NCI-H2171 treated with DMSO at 0.1 percent for 48 hours (cell line): Measurements from ENCODE around the gene OPRD1.
"Not testable (repeated sequence)": the region's sequence is repeated elsewhere in the genome, so short reads cannot be mapped to it uniquely, and the experiment has no call there.

Experiments
- DNase-seq: peaks from one replicate; lab custom pipeline; 2025; lab: John Stamatoyannopoulos, UW

Gene OPRD1

DNA sequence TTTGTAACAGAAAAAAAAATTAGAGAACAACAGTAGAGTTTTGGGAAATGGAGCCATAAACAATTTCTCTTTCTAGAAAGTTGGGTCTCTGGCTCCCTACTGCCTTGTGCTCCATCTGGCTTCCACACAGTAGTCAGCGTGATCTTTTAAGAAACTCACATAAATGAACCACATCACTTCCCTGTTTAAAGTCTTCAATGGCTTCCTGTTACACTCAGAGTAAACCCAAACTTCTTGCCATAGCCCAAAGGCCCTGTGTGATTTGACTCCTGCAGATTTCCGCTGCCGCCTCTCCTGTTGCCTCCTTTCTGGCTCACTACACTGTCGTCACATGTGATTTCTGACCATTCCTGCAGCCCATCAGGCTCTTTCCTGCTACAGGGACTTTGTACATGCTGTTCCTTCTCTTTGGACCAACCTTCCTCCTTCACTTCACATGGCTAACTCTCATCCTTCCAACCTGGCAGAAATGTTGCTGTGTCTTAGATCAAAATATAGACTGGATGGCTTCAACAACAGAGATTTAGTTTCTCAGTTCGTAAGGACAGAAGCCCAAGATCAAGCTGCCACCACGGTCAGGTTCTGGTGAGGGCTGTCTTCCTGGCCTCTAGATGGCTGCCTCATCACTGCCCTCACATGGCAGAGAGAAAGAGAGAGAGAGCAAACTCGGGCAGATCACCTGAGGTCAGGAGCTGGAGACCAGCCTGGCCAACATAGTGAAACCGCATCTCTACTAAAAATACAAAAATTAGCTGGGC is 34.0 kb downstream of the OPRD1 start:
- no peak for DNase-seq

DNA sequence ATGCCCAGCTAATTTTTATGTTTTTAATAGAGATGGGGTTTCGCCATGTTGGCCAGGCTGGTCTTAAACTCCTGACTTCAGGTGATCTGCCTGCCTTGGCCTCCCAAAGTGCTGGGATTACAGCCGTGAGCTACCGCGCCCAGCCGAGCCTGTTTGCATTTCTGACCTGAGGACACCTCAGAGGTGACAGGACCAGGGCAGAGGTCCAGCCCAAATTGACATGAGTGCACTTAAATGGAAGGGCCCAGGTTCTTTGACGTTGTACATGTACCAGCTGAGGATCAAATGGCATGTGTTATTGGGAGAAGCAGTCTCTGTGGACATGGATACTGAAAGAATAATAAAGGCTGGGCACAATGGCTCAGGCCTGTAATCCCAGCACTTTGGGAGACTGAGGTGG is 35.2 kb downstream of the OPRD1 start:
- DNase-seq = not testable (repeated sequence)

GRCh38 chr1:28848416-28848815 is 36.4 kb downstream of the OPRD1 start:
- no peak for DNase-seq

DNA sequence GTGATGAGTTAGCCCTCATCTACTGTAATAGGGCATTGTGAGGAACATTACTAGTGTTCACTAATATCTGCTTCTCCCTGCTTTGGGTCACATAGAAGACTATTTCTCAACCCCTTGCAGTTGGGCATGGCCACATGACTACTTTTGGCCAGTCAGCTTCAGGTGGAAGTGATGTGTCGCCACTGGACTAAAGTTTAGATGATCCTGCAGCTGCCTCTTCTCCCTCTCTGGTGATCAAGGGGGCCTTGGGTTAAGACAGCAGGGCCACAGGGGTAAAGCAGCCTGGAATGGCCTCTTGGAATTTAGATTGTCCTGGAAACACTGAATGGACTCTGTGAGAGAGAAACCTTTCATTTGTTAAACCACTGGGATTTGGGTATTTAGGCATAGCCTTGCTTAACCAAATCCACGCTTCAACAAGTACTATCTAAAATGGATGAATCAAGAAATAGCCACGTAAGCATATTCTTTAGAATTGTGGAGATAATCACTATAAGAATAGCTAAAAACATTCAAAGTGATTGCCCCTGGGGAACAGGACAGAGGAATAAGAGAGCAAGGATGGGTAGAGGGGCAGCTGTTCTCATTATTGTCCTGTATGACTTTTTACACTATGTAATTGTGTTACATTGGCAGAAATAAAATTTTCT is 41.2 kb downstream of the OPRD1 start:
- no peak for DNase-seq

GRCh38 chr1:28854406-28854805 is 42.4 kb downstream of the OPRD1 start:
- DNase-seq = not testable (repeated sequence)

- no peak for DNase-seq
Observed at GRCh38 chr1:28855046-28855445, 43.1 kb downstream of the OPRD1 start.

DNA sequence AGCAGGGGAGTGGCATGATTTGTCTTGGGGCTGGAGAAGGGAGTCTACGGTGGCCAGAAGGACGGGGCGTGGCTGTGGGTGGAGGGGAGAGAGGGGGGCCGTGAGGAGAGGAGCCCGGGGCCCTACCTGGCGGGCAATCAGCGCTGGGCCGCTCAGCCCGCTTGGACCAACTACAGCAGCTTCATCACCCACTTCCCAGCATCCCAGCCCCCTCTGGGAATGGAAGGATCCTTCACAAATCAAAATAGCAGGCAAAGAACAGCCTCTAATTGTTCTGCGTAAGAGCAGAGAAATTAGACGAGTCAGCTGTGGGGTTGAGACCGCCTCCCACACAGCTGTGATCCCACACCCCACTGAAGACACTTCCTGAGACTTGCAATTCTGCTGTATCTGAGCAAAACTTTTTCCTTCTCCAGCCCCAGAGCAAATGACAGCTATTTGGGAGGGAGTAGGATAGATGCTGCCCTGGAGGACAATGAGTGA is 43.5 kb downstream of the OPRD1 start:
- peak; percentile 27 for DNase-seq

DNA sequence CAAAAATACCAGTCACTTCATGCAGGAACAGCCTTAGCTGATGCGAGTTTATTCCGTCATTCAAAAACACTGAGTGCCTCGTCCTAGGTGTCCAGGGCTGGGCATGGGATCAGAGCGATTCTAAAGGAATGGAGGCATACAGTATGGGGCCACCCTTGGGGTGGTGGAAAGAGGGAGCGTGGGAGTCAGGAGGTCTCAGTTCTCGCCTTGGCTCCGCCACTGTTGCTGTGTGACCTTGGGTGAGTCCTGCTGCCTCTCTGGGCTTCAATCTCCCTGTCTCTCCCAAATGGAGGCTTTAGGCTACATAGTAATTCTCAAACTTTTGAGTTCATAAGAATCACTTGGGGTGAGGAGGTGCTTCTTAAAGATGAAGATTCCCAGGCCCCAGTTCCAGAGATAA is 44.0 kb downstream of the OPRD1 start:
- no peak for DNase-seq

DNA sequence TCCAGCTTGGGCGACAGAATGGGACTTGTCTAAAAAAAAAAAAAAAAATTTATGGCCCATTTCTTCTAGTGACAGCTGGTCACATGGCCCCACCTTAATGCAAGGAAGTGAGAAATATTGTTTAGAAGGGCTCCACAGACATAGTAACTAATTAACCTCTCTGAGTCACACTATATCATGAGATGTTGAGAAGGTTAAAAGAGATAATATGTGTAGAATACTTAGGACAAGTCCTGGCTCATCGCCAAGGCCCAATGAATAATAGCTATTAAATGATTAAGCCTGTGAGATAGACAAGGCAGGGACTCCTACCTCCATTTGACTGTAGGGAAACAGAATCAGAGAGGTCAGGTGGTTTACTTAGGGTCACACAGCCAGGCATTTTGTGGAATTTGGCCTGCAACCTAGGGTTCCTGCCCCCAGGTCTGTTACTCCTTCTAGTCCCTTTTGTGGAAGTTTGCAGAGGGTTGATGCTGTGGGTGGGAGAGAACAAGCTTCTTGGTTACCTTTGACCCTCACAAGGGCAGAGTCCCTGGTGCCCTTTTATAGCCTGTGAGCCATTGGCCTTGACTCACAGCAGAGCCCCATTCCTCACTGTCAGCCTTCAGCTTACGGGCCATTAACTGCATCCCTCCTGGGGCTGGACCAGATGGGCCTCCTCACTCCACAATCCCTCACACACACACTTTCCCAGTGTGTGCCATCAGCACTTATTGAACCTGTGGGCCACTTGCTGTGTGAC is 48.5 kb downstream of the OPRD1 start:
- DNase-seq = peak; percentile 89

- DNase-seq = no peak
Observed at GRCh38 chr1:28862571-28863403, 50.8 kb downstream of the OPRD1 start.

DNA sequence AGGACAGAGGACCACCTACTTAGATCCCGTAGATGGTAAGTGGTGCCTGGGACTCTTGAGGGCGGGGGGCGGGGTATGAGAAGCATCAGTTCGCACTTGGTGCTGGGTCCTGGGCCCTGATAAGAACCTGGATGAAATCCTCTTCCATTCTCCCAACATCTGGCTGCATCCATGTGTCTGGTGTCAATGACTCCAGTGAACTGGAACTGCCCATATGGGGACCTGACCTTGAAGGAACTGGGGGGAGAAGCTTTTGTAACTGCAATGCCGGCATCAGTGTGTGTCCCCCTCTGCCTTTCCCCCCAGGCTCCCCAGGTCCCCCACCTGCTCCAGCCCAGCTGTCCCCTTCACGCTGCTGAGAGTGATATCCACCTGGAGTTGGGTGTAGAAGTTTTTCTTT is 52.7 kb downstream of the OPRD1 start:
- DNase-seq = peak; percentile 97

GRCh38 chr1:28865997-28866650 is 54.2 kb downstream of the OPRD1 start:
- DNase-seq = peak; percentile 57

DNA sequence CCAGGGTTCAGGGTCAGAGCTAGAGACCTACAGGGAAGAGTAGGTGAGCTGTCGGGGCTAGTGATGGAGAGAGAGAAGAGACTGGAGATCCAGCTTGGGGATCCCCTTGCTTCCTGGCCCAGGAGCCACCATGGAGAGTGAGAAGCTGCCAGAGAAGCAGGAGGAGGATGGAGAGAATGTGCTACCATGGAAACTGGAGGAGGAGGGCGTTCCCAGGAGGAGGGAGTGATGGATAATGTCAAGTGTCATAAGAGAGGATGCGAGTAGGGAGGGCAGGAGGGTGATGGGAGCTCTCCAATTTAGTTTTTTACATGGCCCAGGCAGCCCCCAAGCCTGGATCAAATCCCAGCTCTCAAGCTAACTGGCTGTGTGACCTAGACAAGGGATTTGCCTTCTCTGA is 55.9 kb downstream of the OPRD1 start:
- no peak for DNase-seq

GRCh38 chr1:28869952-28870351 is 58.0 kb downstream of the OPRD1 start:
- DNase-seq = no peak

- DNase-seq = no peak
Observed at GRCh38 chr1:28871631-28872401, 59.8 kb downstream of the OPRD1 start.

DNA sequence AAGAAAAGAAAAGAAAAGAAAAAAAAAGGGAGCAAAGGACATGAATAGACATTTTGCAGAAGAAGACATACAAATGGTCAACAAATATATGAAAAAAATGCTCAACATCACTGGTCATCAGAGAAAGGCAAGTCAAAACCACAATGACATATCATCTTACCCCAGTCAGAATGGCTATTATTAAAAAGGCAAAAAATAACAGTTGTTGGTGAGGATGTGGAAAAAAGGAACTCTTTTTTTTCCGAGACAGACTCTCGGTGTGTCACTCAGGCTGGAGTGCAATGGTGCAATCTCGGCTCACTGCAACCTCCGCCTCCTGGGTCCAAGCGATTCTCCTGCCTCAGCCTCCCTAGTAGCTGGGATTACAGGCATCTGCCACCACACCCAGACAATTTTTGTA is 63.2 kb downstream of the OPRD1 start:
- not testable (repeated sequence) for DNase-seq

DNA sequence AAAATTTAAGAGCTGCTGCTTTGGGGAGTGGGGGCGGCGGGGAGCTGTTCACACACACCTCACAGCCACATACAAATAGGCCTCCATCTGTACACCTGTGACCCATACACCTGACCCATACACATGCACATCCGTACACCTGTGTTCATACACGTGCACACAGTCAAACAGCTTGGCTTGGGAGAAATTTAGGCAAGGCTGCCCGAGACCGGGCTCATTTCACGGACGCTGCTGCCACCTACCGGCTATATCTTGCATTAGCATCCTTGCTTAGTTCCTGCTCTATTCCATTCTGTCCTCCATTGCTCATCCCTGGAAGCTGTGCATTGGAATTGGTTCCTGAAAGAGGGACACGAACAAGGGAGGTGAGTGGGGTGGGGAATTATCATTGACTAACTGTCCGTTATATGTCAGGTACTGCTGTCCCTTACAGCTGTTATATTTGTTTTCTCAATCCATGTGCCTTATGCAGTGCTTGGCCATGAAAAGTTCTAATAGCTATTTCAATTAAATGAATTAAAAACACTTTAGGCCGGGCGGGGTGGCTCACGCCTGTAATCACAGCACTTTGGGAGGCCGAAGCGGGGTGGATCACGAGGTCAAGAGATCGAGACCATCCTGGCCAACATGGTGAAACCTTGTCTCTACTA is 65.3 kb downstream of the OPRD1 start:
- DNase-seq = peak; percentile 95

DNA sequence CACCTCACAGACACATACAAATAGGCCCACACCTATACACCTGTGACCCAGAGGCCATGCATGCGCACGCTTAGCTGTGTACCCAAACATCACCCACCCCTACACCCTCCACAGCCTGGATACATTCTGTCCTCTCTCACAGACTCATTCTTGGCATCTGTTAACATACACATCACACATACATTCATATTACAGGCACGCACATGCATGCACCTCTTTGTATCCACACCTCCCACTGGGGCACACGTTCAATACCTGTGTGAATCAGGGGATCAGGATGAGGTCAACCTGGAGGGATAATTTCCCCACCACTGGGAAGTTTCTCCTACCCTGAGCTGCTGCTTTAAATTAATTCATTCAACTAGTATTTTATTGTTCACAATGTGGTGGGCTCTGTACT is 66.8 kb downstream of the OPRD1 start:
- DNase-seq = no peak

DNA sequence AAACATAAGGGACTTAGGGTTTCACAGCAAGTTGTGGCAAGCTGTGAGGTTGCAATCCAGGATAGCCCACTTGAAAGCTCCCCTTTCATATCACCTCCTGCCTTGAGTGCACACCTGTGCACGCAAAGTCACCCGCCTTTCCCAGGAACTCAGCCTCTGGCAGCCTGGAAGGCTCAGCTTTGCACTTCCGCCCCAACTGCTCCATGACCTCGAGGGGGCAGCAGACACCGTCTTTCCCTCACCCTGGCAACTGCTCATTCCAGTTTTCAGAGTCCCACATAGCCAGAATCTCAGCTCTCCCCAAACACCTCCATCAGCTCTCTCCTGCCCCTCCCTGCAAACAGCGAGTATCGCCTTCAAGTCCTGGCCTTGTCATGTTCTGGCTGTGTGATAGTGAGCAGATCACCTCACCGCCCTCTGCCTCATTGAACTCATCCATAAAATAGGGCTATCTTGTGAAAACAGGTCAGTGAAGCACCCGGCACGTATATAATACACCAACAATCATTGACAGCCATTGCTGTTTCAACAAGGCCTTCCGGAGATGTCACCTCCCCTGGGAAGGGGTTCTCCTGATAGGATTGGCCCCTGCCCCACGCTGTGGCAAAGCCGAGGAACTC is 70.1 kb downstream of the OPRD1 start:
- DNase-seq = peak; percentile 99

GRCh38 chr1:28883242-28883616 is 71.3 kb downstream of the OPRD1 start:
- DNase-seq = no peak
